Endodermal cell (in vitro differentiated cells): Measurements from ENCODE around the gene KLF12. TPM values are rescaled to one million over a fixed set of nuclear protein-coding genes. Genes with fewer than 3 reads are reported as not detected.

Experiments used
- DNase-seq: peaks from one replicate; pipeline ENCODE4 v3.0.0-alpha.2; 2017
- H3K27ac ChIP-seq: 2 replicates; pipeline ENCODE4 v1.5.1; 2013; ENCODE audit warnings: mild to moderate bottlenecking, low read depth, low read length, moderate library complexity
- H3K27me3 ChIP-seq: 2 replicates; pipeline ENCODE4 v1.6.1; 2013; ENCODE audit warnings: mild to moderate bottlenecking, low read length, moderate library complexity; ENCODE audit not compliant: insufficient read depth, control insufficient read depth, poor library complexity, severe bottlenecking
- H3K36me3 ChIP-seq: 2 replicates; pipeline ENCODE4 v1.7.0; 2013; ENCODE audit warnings: mild to moderate bottlenecking, low read length, moderate library complexity; ENCODE audit not compliant: control insufficient read depth, insufficient read depth
- H3K4me1 ChIP-seq: one replicate; pipeline ENCODE4 v1.7.0; 2013; ENCODE audit warnings: low read length; ENCODE audit not compliant: control insufficient read depth, insufficient read depth
- H3K4me3 ChIP-seq: 2 replicates; pipeline ENCODE4 v1.5.1; 2013; ENCODE audit warnings: mild to moderate bottlenecking, low read length, moderate library complexity
- H3K9ac ChIP-seq: 2 replicates; pipeline ENCODE4 v1.6.1; 2013; ENCODE audit warnings: mild to moderate bottlenecking, low read length, moderate library complexity; ENCODE audit not compliant: poor library complexity, severe bottlenecking; ENCODE audit errors: extremely low read depth
- H3K9me3 ChIP-seq: 2 replicates; pipeline ENCODE4 v1.6.1; 2013; ENCODE audit warnings: mild to moderate bottlenecking, low read length, moderate library complexity; ENCODE audit not compliant: control insufficient read depth
- H3K27ac Mint-ChIP-seq: 2 replicates; pipeline ENCODE4 v1.8.0; 2020; ENCODE audit warnings: mixed read lengths
- H3K27me3 Mint-ChIP-seq: 2 replicates; pipeline ENCODE4 v1.8.0; 2021; ENCODE audit warnings: mild to moderate bottlenecking, mixed read lengths; ENCODE audit not compliant: insufficient read depth
- H3K36me3 Mint-ChIP-seq: 2 replicates; pipeline ENCODE4 v1.8.0; 2020; ENCODE audit warnings: low read depth, mixed read lengths
- H3K4me1 Mint-ChIP-seq: 2 replicates; pipeline ENCODE4 v1.8.0; 2020; ENCODE audit warnings: mixed read lengths
- H3K4me3 Mint-ChIP-seq: 2 replicates; pipeline ENCODE4 v1.8.0; 2020; ENCODE audit warnings: mild to moderate bottlenecking, moderate library complexity, mixed read lengths
- H3K9me3 Mint-ChIP-seq: 2 replicates; pipeline ENCODE4 v1.8.0; 2020; ENCODE audit warnings: mild to moderate bottlenecking, mixed read lengths
- CTCF ChIP-seq: fragments of 200-600 bp; sonication (generic); conservative IDR thresholded peaks from 2 replicates; pipeline ENCODE4 v1.5.0; 2021; ENCODE audit warnings: antibody characterized with exemption, mild to moderate bottlenecking
- WGBS, 2 experiments: methylation state at CpG; one replicate each; pipeline versions ENCODE4 v1.1.5 to v1.1.7; 2013; ENCODE audit warnings: missing lambda C conversion rate in 2 of 2, mixed read lengths in 1 of 2; ENCODE audit not compliant: insufficient coverage in 1 of 2, insufficient read length in 1 of 2; 5-methylcytosine and 5-hydroxymethylcytosine counted together
- total RNA-seq, 2 donors: library from RNA; stranded (reverse); fragmentation: NEBNext Ultra II Directional in 1 of 2; extraction: Animal tissue kit (Norgen Biotek cat#: 25700) in 1 of 2; gene quantifications; 2 replicates in 1 of 2; 3 replicates in 1 of 2; pipeline ENCODE4 v1.2.1, GENCODE V29; 2021

Gene KLF12
- total RNA-seq, 2 donors from 2014 or later, result 14.8 to 17.2 TPM

DNA sequence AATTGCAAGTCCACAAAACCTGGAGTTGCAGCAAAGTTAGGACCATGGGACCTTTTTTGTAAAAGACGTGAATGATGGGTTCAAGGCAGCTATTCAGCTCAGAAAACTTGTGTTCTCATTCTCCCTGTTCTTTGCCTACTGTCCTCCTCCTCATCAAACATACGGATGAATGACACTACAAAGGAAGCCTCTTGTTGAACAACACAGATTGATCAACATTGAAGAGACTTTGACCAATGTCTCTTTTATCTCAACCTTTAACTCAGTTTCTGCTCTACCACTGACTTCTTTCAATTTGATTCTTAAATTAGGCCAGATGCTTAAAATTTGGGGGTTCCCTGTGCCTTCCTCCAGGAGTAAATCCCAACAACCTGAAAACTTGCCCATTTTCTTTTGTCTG, 27.9 kb upstream of the KLF12 start:
- Mint-ChIP-seq H3K4me3 (no peak overlapping the region), H3K4me1 (no peaks in the 10 kb centered on the region), H3K36me3 (no peaks in the 10 kb centered on the region), H3K27me3 (no peaks in the 10 kb centered on the region), H3K27ac (no peak overlapping the region), H3K9me3 (no peaks in the 10 kb centered on the region)
- Histone ChIP-seq H3K4me3 (no peak overlapping the region), H3K9me3 (no peaks in the 10 kb centered on the region), H3K9ac (no peak overlapping the region), H3K27me3 (no peaks in the 10 kb centered on the region), H3K27ac (no peak overlapping the region), H3K36me3 (no peaks in the 10 kb centered on the region), H3K4me1 (no peaks in the 10 kb centered on the region)
- DNase-seq, result no peak
- TF ChIP-seq CTCF, result no peak
- WGBS, 2 experiments, result 66 to 96% methylated on average over 2 of the region's 2 CpGs

- Mint-ChIP-seq H3K4me1 (no peaks in the 10 kb centered on the region), H3K27me3 (no peaks in the 10 kb centered on the region), H3K27ac (no peak overlapping the region), H3K9me3 (no peaks in the 10 kb centered on the region), H3K36me3 (no peaks in the 10 kb centered on the region), H3K4me3 (no peak overlapping the region)
- 86% methylated on average over 3 of the region's 3 CpGs; no CpG with 5 or more reads in 1 of the 2 experiments for WGBS, 2 experiments
- H3K9me3 ChIP-seq, result no peaks in the 10 kb centered on the region
- H3K9ac ChIP-seq, result no peak overlapping the region
- H3K27me3 ChIP-seq, result no peaks in the 10 kb centered on the region
- no peaks in the 10 kb centered on the region for H3K36me3 ChIP-seq
- no peak overlapping the region for H3K4me3 ChIP-seq
- no peak overlapping the region for H3K27ac ChIP-seq
- DNase-seq, result no peak
- no peak for TF ChIP-seq CTCF
- no peaks in the 10 kb centered on the region for H3K4me1 ChIP-seq
Measured at GRCh38 chr13:74158571-74159352, 24.6 kb upstream of the KLF12 start.

DNA sequence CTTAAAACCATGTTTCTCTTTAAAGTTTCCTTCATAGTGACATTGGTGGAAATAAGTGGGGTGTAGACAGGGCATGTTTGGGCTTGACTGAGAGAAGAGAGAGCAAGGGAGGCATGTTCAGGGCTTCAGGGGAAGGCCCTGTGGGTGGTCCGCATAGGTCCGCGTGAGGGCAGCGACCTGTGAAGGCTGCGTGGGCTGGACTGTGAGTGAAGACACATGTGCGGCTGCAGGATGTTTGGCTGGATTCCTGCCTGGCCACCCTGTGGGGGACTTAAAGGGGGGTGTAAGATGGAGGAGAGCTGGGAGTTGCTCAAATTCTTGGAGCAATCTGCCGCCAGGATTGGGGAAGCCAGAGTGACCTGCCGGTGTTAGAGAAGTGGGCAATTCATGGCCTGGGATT, 23.8 kb upstream of the KLF12 start:
- Histone ChIP-seq H3K27ac (no peak overlapping the region), H3K9ac (no peak overlapping the region), H3K4me3 (no peak overlapping the region), H3K36me3 (no peaks in the 10 kb centered on the region), H3K27me3 (no peaks in the 10 kb centered on the region), H3K4me1 (no peaks in the 10 kb centered on the region), H3K9me3 (no peaks in the 10 kb centered on the region)
- no peaks in the 10 kb centered on the region for H3K36me3 Mint-ChIP-seq
- no peaks in the 10 kb centered on the region for H3K9me3 Mint-ChIP-seq
- H3K27ac Mint-ChIP-seq, result no peak overlapping the region
- WGBS, 2 experiments, result 90 to 94% methylated on average over 3 to 8 of the region's 8 CpGs
- no peak for DNase-seq
- TF ChIP-seq CTCF, result no peak
- no peaks in the 10 kb centered on the region for H3K27me3 Mint-ChIP-seq
- no peak overlapping the region for H3K4me3 Mint-ChIP-seq
- H3K4me1 Mint-ChIP-seq, result no peaks in the 10 kb centered on the region
